HG03469 (cell line): ENCODE data around the gene MINPP1.
"Not testable (repeated sequence)": the region's sequence is repeated elsewhere in the genome, so short reads cannot be mapped to it uniquely, and the experiment has no call there.

ENCODE experiments used
- ATAC-seq: cut with Tn5 transposase; IDR thresholded peaks from one replicate; pipeline ENCODE4 v1.9.1; 2021; ENCODE audit warnings: mild to moderate bottlenecking, moderate library complexity, moderate number of reproducible peaks; ENCODE audit not compliant: unreplicated experiment

MINPP1 gene

GRCh38 chr10:87562750-87563149 lies 58.1 kb downstream of the MINPP1 start:
- no peak for ATAC-seq

- ATAC-seq = no peak
Measured at GRCh38 chr10:87565010-87565409, 60.3 kb downstream of the MINPP1 start.

GRCh38 chr10:87575851-87576250 lies 71.2 kb downstream of the MINPP1 start:
- ATAC-seq = no peak

- ATAC-seq = no peak
Measured at GRCh38 chr10:87578160-87578841, 73.6 kb downstream of the MINPP1 start.

- ATAC-seq = no peak
Measured at GRCh38 chr10:87578842-87579401, 74.2 kb downstream of the MINPP1 start.

GRCh38 chr10:87579563-87579962 lies 74.9 kb downstream of the MINPP1 start:
- no peak for ATAC-seq

- no peak for ATAC-seq
Measured at GRCh38 chr10:87580016-87580415, 75.3 kb downstream of the MINPP1 start.

GRCh38 chr10:87585565-87586514 lies 81.1 kb downstream of the MINPP1 start:
- ATAC-seq = no peak

- no peak for ATAC-seq
Measured at GRCh38 chr10:87589645-87590051, 85.0 kb downstream of the MINPP1 start.

- no peak for ATAC-seq
Measured at GRCh38 chr10:87590705-87591588, 86.3 kb downstream of the MINPP1 start.

GRCh38 chr10:87591589-87591886 lies 86.8 kb downstream of the MINPP1 start:
- ATAC-seq = no peak

GRCh38 chr10:87592920-87593319 lies 88.2 kb downstream of the MINPP1 start:
- not testable (repeated sequence) for ATAC-seq

- no peak for ATAC-seq
Measured at GRCh38 chr10:87593702-87594101, 89.0 kb downstream of the MINPP1 start.

- no peak for ATAC-seq
Measured at GRCh38 chr10:87594181-87594580, 89.5 kb downstream of the MINPP1 start.

GRCh38 chr10:87594864-87595263 lies 90.2 kb downstream of the MINPP1 start:
- no peak for ATAC-seq

GRCh38 chr10:87596351-87596750 lies 91.7 kb downstream of the MINPP1 start:
- ATAC-seq = no peak

GRCh38 chr10:87598700-87599099 lies 94.0 kb downstream of the MINPP1 start:
- no peak for ATAC-seq

GRCh38 chr10:87600581-87600980 lies 95.9 kb downstream of the MINPP1 start:
- ATAC-seq = no peak
